CD4-positive, alpha-beta T cell treated with Interleukin-21 for 1 hour (primary cell): ENCODE measurements around the gene TBC1D12.
"Not testable (repeated sequence)": the region's sequence is repeated elsewhere in the genome, so short reads cannot be mapped to it uniquely, and the experiment has no call there.

Experiments used
- DNase-seq: peaks from one replicate; pipeline ENCODE4 v3.0.0-alpha.2; 2020

The TBC1D12 gene

DNA sequence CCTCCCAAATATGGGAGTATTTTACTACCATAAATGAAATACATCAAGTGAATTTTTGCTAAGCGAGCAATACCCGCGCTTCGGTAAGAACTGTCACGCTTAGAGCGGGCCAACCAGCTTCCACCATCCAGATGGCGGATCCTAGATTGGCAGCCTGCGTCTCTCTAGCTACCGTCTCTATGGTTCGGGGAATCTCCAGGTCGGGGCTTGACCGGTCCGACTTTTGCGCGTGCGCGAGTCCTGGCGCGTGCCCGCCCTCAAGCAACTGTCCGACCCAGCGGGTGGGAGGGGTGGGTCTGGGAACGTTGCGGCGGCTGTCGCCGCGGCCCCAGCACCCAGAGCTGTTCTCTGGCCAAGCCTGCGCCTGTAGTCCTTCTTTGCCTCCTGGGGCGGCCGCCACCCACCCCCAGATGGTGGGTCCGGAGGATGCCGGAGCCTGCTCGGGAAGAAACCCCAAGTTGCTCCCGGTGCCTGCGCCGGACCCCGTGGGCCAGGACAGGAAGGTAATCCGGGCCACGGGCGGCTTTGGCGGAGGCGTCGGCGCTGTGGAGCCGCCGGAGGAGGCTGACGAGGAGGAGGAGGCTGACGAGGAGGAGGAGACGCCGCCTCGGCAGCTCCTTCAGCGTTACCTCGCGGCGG, at the start of gene TBC1D12:
Gene TBC1D12, plus strand, starts transcription at position 338 of the 639 bp plus-strand sequence. Its CDS starts 73 bp downstream, at position 411.
- peak; percentile 43 for DNase-seq

DNA sequence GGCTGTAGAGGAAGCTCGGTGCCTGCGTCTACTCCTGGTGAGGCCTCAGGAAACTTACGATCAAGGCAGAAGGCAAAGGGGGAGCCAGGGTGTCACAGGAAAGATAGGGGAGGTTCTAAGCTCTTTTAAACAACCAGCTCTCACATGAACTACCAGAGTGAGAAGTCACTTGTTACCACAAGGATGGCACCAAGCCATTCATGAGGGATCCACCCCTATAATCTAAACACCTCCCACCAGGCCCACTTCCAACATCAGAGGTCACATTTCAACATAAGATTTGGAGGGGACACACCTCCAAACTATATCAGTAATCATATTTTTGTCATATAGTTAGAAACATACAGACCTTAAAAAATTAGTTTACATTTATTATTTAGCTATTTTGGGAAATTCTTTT, 49.0 kb upstream of the TBC1D12 start:
- no peak for DNase-seq

GRCh38 chr10:94355841-94356240, 46.5 kb upstream of the TBC1D12 start:
- DNase-seq, result no peak

GRCh38 chr10:94357193-94357592, 45.1 kb upstream of the TBC1D12 start:
- no peak for DNase-seq

DNA sequence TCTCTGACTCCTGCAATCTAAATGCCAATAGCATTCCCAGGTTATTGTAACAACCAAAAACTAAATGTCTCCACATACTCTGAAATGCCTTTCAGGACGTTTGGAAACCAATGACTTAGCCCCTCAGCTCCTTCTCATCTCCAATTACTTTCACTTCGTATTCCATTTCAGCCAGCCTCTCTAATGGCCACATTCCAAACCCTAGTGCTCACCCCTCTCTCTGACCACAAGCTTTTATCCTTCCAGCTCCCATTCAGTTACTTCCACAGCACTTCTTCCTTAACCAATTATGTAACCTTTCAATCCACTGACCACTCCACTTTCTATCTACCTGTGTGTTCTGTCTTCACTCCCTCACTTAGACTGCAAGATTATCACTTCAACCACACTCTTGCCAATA, 43.9 kb upstream of the TBC1D12 start:
- no peak for DNase-seq

DNA sequence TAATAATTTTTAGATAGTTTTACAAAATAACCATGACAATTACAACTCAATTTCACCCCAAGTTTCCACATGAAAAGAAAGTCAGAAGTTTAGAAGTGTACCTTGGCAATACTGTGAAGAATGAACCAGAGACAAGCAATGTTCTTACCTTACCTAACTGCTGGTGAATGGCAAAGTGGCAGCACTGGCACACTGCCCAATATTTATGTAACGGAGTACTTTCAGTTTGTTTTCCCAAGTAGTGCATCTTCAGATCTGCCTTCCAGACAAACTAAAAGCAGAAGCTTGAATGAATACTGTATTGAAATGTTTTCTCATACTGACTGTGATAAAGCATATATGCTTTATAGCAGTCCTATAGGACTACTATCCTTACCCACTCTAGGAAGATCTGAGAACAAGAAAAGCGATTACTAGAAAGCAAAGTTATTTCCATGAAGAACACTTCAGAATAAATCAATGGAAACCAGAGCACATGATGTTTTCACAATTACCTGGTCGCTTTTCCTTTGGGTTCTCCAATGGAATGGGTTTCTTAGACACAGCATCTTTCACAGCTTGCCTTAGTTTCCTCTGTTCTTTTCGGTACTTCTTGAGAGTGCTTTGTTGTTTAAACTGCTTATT, 41.1 kb upstream of the TBC1D12 start:
- peak; percentile 44 for DNase-seq

DNA sequence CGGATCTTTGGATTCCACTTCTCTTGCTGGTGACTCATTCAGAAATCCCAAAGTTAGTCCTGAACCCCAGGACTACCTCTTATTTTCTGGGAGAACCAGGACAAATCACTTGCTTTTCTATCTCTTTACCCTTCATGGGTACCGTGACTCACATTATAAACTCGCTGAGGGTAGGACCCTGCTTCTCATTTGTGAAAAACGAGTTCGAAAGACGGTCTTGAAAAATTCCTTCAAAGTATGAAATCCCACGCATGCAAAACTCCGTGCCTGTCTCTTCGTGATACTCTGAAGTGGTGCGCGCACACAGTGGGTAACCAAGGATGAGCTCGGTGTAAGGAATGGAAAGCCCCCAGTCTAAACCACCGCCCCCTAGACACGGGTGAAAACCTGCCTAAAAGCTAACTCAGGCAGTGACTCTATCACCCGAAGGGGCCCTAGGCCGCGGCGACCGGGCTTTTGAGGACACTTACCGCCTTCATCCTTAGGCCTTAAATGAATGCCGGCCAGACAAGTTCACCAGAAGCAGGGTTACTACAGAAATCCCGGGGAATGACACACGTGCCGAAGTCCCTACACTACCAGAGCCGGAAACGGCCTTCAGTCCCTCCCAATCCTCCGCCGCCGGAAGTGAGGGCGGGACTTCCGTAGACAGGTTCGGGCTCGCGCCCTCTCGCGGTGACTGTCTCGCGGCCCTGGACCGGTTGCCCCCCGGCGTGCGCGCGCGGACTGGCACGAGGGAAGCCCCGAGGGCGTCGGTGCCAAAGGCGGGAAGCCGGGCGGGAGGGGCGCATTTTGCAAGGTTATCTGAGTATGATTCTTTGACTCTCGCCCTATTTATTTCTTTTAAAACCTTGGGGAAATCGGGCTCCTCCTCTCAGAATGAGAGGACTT, 39.7 kb upstream of the TBC1D12 start, which contains the start of gene NOC3L:
Gene NOC3L, minus strand, starts transcription at position 580 of the 891 bp plus-strand sequence. Its CDS starts 101 bp downstream, at position 479.
- DNase-seq, result peak; percentile 93

- no peak for DNase-seq
These were observed 39.1 kb upstream of the TBC1D12 start for GRCh38 chr10:94363251-94363565.

DNA sequence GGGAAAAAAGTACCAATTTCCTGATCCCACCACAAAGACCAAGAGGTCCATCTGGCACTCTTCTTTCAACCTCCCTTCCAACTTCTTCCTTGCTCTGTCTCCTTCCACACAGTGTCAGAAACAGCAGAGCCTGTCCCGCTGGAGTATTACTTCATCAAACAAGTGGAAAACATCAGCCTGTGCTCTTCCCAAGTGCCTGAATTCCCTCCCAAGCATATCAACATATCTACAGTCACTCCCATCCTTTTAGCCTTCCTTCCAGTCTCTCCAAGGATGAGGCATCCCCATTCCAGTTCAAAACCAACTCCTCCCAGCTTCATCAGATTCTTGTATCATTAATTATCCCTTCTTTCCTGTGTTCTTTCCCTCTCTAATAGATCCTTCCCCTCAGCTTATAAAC, 37.9 kb upstream of the TBC1D12 start:
- no peak for DNase-seq

- no peak for DNase-seq
These were observed 36.0 kb upstream of the TBC1D12 start for GRCh38 chr10:94366382-94366781.

DNA sequence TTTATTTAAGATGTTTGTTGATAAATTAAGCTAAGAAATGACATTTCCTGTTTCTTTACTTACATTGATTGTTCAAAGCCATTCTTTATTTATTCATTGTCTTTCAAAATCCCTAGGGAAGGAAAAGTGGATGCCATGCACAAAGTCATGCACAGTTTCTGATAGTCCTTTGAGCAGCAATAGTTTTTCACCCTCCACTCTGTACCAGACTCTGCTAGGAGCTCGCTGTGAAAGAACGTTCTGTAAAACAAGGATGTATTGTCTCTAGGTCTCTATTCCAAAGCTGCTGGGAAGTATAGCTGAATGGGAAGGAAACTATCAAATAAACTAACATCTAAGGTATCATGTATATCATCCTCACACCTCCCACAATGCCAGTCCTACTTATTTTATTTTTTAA, 31.8 kb upstream of the TBC1D12 start:
- no peak for DNase-seq

- DNase-seq, result no peak
These were observed 27.0 kb upstream of the TBC1D12 start for GRCh38 chr10:94375374-94375773.

DNA sequence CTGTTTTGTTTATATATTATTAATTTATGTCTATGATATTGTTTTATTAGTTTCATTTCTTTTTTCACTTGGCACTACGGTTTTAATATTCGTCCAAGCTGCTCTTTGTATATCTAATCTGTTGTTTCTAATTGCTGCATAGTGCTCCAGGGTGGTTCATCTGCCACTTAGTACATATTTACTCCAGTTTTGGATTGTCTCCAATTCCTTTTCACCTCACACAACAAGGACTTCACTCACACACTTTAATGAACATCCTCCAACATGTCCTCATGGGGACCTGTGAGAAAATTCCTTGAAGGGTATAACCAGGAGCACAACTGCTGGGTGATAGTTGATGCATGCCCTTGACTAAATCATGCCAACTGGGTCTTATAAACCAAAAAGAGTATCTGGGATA, 25.5 kb upstream of the TBC1D12 start:
- no peak for DNase-seq

DNA sequence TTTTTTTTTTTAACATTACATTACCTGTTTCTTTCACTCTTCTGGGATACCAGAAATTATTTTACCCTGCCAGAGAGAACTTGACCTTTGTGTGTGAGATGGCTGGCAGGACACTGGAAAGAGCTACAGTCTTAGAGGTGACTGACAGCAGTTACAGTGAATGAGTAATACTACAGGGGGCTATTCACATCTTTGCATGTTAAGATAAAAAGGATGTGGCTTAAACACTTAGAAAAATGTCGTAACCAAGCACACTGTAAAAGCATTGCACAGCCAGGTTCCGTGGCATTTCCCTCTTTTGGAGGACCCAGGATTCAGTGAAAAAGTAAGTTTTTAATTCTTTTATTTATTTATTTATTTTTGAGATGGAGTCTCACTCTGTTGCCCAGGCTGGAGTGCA, 18.8 kb upstream of the TBC1D12 start:
- DNase-seq, result no peak

- not testable (repeated sequence) for DNase-seq
These were observed 16.6 kb upstream of the TBC1D12 start for GRCh38 chr10:94385733-94386132.

DNA sequence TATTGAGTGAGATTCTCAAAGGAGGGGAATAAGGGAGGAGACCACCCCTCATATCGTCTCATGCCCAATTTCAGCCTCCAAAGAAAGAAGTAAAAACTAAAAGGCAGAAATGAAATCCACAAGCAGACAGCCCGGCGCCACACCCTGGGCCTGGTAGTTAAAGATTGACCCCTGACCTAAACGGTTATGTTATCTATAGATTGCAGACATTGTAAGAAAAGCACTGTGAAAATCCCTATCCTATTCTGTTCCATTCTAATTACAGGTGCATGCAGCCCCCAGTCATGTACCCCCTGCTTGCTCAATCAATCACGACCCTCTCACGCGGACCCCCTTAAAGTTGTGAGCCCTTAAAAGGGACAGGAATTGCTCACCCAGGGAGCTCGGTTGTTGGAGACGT, 10.2 kb upstream of the TBC1D12 start:
- not testable (repeated sequence) for DNase-seq

- no peak for DNase-seq
These were observed 4.6 kb upstream of the TBC1D12 start for GRCh38 chr10:94397549-94398370.

DNA sequence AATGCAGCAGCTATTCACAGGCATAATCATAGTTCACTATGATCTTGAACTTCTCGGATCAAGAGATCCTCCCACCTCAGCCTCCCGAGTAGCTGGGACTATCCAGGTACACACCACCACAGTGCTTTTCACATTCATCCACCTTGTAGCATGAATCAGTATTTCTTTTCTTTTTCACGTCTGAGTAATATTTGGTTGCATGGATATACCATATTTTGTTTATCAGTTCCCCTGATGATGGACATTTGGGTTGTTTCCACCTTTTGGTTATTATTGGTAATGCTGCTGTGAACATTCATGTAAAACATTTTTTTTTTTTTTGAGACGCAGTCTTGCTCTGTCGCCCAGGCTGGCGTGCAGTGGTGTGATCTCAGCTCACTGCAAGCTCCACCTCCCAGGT, 3.6 kb upstream of the TBC1D12 start:
- DNase-seq, result no peak

DNA sequence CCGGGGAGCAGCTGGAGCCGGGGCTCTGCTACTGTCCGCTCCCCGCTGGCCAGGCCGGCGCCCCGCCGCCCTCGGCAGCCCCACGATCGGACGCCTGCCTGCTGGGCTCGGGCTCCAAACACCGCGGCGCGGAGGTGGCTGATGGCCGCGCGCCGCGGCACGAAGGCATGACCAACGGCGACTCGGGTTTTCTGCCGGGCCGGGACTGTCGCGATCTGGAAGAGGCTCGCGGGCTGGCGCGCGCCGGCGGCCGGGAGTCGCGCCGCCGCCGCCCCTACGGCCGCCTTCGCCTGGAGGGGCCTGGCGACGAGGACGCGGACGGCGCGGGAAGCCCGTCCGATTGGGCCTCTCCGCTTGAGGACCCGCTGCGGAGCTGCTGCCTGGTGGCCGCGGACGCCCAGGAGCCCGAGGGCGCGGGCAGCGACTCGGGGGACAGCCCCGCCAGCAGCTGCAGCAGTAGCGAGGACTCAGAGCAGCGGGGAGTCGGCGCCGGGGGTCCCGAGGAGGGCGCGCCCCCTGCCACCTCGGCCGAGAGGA, 570 bp downstream of the TBC1D12 start:
- no peak for DNase-seq

DNA sequence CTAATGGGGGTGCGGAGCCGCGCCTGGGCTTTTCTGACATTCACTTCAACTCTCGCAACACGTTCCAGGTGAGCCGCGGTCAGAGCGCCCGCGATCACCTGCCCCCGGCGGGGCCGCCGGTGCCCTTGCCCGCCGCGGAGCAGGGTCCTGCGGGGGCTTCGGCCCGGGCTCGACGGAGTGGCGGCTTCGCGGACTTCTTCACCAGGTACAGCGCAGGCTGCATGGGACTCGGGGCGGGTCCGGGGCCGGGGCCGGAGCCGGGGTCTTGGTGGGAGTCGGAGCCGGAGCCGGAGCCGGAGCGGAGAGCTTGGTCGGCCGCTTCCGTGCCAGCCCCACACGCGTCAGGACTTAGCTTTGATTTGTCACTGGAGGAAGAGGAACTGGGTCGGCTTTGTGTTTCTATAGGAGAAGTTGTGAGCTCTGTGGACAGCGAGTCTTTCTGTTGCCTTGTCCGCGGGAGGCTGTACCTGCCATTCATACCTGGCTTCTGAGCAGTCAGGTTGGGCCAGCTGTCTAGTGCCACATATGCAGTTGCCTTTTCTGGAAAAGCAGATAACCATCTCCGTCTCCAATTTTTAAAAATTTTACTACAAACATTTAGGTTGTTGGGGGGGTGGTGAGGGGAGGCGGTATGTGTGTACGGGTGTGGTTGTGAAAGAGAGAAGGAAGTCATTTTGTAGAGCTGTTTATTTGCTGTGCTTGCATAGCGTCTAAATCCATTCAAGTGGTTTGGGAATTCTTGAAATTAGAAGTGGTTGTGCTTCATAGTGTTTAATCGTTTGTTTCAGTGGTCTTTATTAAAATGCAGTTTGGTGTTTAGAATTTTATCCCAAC, 1.3 kb downstream of the TBC1D12 start:
- peak; percentile 33 for DNase-seq

GRCh38 chr10:94405406-94405805, 3.1 kb downstream of the TBC1D12 start:
- DNase-seq, result no peak

DNA sequence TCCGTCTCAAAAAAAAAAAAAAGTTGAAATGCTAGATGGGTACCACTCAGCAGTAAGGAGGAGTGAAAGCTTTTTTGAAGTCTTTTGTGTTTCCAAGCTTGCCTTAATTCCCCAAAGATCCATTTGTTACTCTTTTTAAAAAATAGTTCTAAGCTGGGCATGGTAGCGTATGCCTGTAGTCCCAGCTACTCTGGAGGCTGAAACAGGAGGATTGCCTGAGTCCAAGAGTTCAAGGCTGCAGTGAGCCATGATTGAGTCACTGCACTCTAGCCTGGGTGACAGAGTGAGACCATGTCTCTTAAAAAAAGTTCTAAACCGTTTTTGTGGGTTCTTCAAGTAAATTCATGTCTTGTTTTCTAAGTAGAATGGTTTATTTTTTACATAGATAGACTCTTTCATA, 5.3 kb downstream of the TBC1D12 start:
- no peak for DNase-seq
